ENCODE results near the gene DCTN3. TPM values are rescaled to one million over a fixed set of nuclear protein-coding genes. Genes with fewer than 3 reads are reported as not detected.

The DCTN3 gene
- total and polyA plus RNA-seq, 10 of the 15 experiments (the other 5 are each of a cell fraction or from before 2014, with no cell fraction given) = 19.0 to 120 (median 71.8) TPM

DNA sequence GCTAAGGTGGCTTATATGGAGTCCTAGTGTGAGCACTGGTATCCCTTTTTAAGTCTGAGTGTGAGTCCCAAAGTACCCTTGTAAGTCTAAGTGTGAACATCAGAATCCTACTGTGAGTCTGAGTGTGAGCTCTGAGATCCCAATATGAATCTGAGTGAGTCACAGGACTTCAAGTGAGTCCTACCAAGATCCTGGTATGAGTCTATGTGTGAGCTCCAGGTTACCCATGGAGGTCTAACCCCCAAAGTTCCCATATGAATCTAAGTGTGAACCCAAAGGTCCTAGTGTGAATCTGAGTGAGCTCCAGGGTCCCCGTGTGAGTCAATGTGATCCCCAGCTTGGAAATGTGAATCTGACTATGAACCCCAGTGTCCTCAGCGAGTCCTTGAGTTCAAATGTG, 33.0 kb downstream of the DCTN3 start:
- intact Hi-C loops (cut with micrococcal nuclease; ENCODE audit: unreplicated experiment) = no loop called here
- in situ Hi-C loops (cut with MboI) = no loop called here
- ChIA-PET RAD21 (ENCODE audit: unreplicated experiment) (no interaction called here), SMC1A (ENCODE audit: uncharacterized antibody, unreplicated experiment) (no interaction called here), POLR2A (interaction anchor here (0.5 kb wide), 1 partner anchor 1455 kb away, joined by 7 read pairs; no protein-coding TSS in a partner anchor), CTCF (interaction anchor here (1.4 to 1.6 kb wide), 3 partner anchors 17 to 184 kb away, joined by 3 to 6 read pairs (median 4); no protein-coding TSS in a partner anchor)
- DNase-seq (ENCODE audit: low read depth, low spot score) = no peak
- Histone ChIP-seq H3K36me3 (ENCODE audit: control insufficient read depth in 2 of 2, insufficient read depth in 2 of 2, low read length in 1 of 2) (no peaks in the 10 kb centered on the region), H3K4me1 (ENCODE audit: control insufficient read depth, insufficient read depth, low read length) (peaks cover 2% of the 10 kb centered on the region; the same call in 1 of the 2 replicates), H3K9me3 (replicated peaks; ENCODE audit: control insufficient read depth, insufficient read depth, low read length) (no peaks in the 10 kb centered on the region), H3K4me3 (no peak overlapping the region), H3K79me2 (ENCODE audit: control insufficient read depth, insufficient read depth, low read length) (no peaks in the 10 kb centered on the region), H3K27me3 (replicated peaks in 1 of 2; ENCODE audit: control insufficient read depth in 2 of 2, insufficient read depth in 2 of 2, low read length in 1 of 2) (peaks cover 30 to 48% of the 10 kb centered on the region in 2 experiments), H4K20me1 (ENCODE audit: control insufficient read depth, insufficient read depth) (peaks cover 14% of the 10 kb centered on the region), H3K9ac (ENCODE audit: control insufficient read depth, insufficient read depth, low read length) (no peak overlapping the region), H2AFZ (ENCODE audit: control insufficient read depth, low read depth, low read length) (no peak overlapping the region), H3K27ac (ENCODE audit: control insufficient read depth, insufficient read depth) (no peak overlapping the region), H3K4me2 (ENCODE audit: control insufficient read depth, insufficient read depth) (no peak overlapping the region)
- FAIRE-seq = no peak
- no peak for ATAC-seq
- BruUV-seq (replicated peaks) = no TSS peak
- 0% methylated on average over 2 of the region's 2 CpGs for WGBS (ENCODE audit: insufficient coverage, insufficient replicate concordance, low lambda C conversion rate, missing lambda C conversion rate)
- TF ChIP-seq CREB1 (IDR thresholded peaks at IDR 0.05; ENCODE audit: low read depth) (no peak), MEF2A (IDR thresholded peaks at IDR 0.05; ENCODE audit: insufficient read depth, low read depth, low read length) (no peak), YY1 (IDR thresholded peaks at IDR 0.05; ENCODE audit: low read depth, low read length) (no peak), EZH2 (IDR thresholded peaks at IDR 0.05; ENCODE audit: borderline replicate concordance, control insufficient read depth, low read depth, low read length) (no peak), RFX5 (IDR thresholded peaks at IDR 0.05; ENCODE audit: low read depth, low read length) (no peak), EGR1 (IDR thresholded peaks at IDR 0.05; ENCODE audit: borderline replicate concordance in 1 of 2, low read depth in 2 of 2, low read length in 2 of 2) (no peak), GATAD2B (conservative IDR thresholded peaks at IDR 0.05; ENCODE audit: low read depth) (no peak), FOS (IDR thresholded peaks at IDR 0.05; ENCODE audit: borderline replicate concordance, extremely low read depth, insufficient read length) (no peak), RUNX3 (IDR thresholded peaks at IDR 0.05; ENCODE audit: low read length) (no peak), ZNF622 (IDR thresholded peaks at IDR 0.05) (no peak), POU2F2 (IDR thresholded peaks at IDR 0.05; ENCODE audit: borderline replicate concordance, low read depth, low read length) (no peak), BACH1 (IDR thresholded peaks at IDR 0.05; ENCODE audit: borderline replicate concordance) (no peak)
- TF ChIP-seq, protein P1, sequence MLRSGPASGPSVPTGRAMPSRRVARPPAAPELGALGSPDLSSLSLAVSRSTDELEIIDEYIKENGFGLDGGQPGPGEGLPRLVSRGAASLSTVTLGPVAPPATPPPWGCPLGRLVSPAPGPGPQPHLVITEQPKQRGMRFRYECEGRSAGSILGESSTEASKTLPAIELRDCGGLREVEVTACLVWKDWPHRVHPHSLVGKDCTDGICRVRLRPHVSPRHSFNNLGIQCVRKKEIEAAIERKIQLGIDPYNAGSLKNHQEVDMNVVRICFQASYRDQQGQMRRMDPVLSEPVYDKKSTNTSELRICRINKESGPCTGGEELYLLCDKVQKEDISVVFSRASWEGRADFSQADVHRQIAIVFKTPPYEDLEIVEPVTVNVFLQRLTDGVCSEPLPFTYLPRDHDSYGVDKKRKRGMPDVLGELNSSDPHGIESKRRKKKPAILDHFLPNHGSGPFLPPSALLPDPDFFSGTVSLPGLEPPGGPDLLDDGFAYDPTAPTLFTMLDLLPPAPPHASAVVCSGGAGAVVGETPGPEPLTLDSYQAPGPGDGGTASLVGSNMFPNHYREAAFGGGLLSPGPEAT (IDR thresholded peaks at IDR 0.05; ENCODE audit: low read depth) = no peak
- TF ChIP-seq, protein P2, sequence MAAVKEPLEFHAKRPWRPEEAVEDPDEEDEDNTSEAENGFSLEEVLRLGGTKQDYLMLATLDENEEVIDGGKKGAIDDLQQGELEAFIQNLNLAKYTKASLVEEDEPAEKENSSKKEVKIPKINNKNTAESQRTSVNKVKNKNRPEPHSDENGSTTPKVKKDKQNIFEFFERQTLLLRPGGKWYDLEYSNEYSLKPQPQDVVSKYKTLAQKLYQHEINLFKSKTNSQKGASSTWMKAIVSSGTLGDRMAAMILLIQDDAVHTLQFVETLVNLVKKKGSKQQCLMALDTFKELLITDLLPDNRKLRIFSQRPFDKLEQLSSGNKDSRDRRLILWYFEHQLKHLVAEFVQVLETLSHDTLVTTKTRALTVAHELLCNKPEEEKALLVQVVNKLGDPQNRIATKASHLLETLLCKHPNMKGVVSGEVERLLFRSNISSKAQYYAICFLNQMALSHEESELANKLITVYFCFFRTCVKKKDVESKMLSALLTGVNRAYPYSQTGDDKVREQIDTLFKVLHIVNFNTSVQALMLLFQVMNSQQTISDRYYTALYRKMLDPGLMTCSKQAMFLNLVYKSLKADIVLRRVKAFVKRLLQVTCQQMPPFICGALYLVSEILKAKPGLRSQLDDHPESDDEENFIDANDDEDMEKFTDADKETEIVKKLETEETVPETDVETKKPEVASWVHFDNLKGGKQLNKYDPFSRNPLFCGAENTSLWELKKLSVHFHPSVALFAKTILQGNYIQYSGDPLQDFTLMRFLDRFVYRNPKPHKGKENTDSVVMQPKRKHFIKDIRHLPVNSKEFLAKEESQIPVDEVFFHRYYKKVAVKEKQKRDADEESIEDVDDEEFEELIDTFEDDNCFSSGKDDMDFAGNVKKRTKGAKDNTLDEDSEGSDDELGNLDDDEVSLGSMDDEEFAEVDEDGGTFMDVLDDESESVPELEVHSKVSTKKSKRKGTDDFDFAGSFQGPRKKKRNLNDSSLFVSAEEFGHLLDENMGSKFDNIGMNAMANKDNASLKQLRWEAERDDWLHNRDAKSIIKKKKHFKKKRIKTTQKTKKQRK (IDR thresholded peaks at IDR 0.05; ENCODE audit: low read depth, low read length) = no peak
- TF ChIP-seq, protein P3, sequence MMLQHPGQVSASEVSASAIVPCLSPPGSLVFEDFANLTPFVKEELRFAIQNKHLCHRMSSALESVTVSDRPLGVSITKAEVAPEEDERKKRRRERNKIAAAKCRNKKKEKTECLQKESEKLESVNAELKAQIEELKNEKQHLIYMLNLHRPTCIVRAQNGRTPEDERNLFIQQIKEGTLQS (IDR thresholded peaks at IDR 0.05; ENCODE audit: borderline replicate concordance, extremely low read depth, low read depth, low read length) = no peak
- TF ChIP-seq, protein P4, sequence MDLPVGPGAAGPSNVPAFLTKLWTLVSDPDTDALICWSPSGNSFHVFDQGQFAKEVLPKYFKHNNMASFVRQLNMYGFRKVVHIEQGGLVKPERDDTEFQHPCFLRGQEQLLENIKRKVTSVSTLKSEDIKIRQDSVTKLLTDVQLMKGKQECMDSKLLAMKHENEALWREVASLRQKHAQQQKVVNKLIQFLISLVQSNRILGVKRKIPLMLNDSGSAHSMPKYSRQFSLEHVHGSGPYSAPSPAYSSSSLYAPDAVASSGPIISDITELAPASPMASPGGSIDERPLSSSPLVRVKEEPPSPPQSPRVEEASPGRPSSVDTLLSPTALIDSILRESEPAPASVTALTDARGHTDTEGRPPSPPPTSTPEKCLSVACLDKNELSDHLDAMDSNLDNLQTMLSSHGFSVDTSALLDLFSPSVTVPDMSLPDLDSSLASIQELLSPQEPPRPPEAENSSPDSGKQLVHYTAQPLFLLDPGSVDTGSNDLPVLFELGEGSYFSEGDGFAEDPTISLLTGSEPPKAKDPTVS (IDR thresholded peaks at IDR 0.05; ENCODE audit: low read depth, low read length) = no peak
- TF ChIP-seq, protein P5, sequence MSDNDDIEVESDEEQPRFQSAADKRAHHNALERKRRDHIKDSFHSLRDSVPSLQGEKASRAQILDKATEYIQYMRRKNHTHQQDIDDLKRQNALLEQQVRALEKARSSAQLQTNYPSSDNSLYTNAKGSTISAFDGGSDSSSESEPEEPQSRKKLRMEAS (IDR thresholded peaks at IDR 0.05; ENCODE audit: low read depth, low read length) = no peak

Data from GM12878 (cell line).